ENCODE data around the gene BMPR1B. TPM values are rescaled to one million over a fixed set of nuclear protein-coding genes. Genes with fewer than 3 reads are reported as not detected.

The BMPR1B gene
- total RNA-seq, 1 experiment from 2014 or later, result 0.35 TPM

- H3K9me3 Mint-ChIP-seq, result no peaks in the 10 kb centered on the region
- no peak overlapping the region for H3K14ac ChIP-seq (ENCODE audit: insufficient read depth, low read length)
- no peak overlapping the region for H2BK120ac ChIP-seq (ENCODE audit: low read depth, low read length, poor library complexity, severe bottlenecking)
- H3K27ac ChIP-seq (ENCODE audit: insufficient read length, low read depth, low read length), result no peak overlapping the region
- H2BK20ac ChIP-seq (ENCODE audit: low read depth, low read length, poor library complexity, severe bottlenecking), result no peak overlapping the region
- no peak overlapping the region for H3K23ac ChIP-seq (ENCODE audit: insufficient read length, low read depth, low read length)
- no peak overlapping the region for H3K4ac ChIP-seq (ENCODE audit: low read depth, low read length)
- H3K4me2 ChIP-seq (ENCODE audit: insufficient read depth, insufficient read length, low read length), result no peak overlapping the region
- no peak overlapping the region for H3K27ac Mint-ChIP-seq
- no peaks in the 10 kb centered on the region for H3K36me3 Mint-ChIP-seq (ENCODE audit: insufficient read depth in 1 of 3, low read depth in 3 of 3)
- no peak overlapping the region for H2BK5ac ChIP-seq (ENCODE audit: insufficient read length, low read length)
- H4K20me1 ChIP-seq (ENCODE audit: control insufficient read depth, insufficient read depth, insufficient read length), result no peaks in the 10 kb centered on the region
- H2BK12ac ChIP-seq (ENCODE audit: insufficient read length, low read depth, low read length), result no peak overlapping the region
- H4K91ac ChIP-seq (ENCODE audit: insufficient read length, low read depth, low read length), result no peak overlapping the region
- WGBS (ENCODE audit: extremely low coverage, insufficient read length, low lambda C conversion rate), result no CpG with 5 or more reads among the region's 1 CpG
- H3K4me1 ChIP-seq (ENCODE audit: insufficient read depth, low read length), result no peaks in the 10 kb centered on the region
- H2AFZ ChIP-seq (ENCODE audit: low read length), result no peak overlapping the region
- H4K8ac ChIP-seq (replicated peaks; ENCODE audit: insufficient read length, low read depth, low read length), result no peak overlapping the region
- H3K27me3 Mint-ChIP-seq (ENCODE audit: low read depth), result no peaks in the 10 kb centered on the region
- H3K9me3 ChIP-seq (ENCODE audit: control insufficient read depth, low read depth, low read length), result no peaks in the 10 kb centered on the region
- H3T11ph ChIP-seq (ENCODE audit: low read length), result no peak overlapping the region
- no peak overlapping the region for H3K4me3 Mint-ChIP-seq
- no peak overlapping the region for H3K9ac ChIP-seq (ENCODE audit: extremely low read depth, insufficient read length, low read length)
- no peaks in the 10 kb centered on the region for H3K27me3 ChIP-seq (ENCODE audit: insufficient read depth, low read length)
- H3K79me2 ChIP-seq (ENCODE audit: insufficient read depth, low read length), result no peaks in the 10 kb centered on the region
- no peaks in the 10 kb centered on the region for H3K4me1 Mint-ChIP-seq
- H3K23me2 ChIP-seq (ENCODE audit: insufficient read length, low read depth, low read length, poor library complexity, severe bottlenecking), result no peaks in the 10 kb centered on the region
- no peaks in the 10 kb centered on the region for H3K79me1 ChIP-seq (ENCODE audit: insufficient read depth, low read depth, low read length, poor library complexity, severe bottlenecking)
- no peak overlapping the region for H2BK15ac ChIP-seq (ENCODE audit: low read depth, low read length)
- no peak overlapping the region for H4K5ac ChIP-seq (ENCODE audit: insufficient read length, low read depth, low read length)
- no peak for DNase-seq
- H3K18ac ChIP-seq (ENCODE audit: insufficient read length, low read depth, low read length), result no peak overlapping the region
- no peak overlapping the region for H3K56ac ChIP-seq (ENCODE audit: insufficient read length, low read depth, low read length)
- TF ChIP-seq, protein P1, sequence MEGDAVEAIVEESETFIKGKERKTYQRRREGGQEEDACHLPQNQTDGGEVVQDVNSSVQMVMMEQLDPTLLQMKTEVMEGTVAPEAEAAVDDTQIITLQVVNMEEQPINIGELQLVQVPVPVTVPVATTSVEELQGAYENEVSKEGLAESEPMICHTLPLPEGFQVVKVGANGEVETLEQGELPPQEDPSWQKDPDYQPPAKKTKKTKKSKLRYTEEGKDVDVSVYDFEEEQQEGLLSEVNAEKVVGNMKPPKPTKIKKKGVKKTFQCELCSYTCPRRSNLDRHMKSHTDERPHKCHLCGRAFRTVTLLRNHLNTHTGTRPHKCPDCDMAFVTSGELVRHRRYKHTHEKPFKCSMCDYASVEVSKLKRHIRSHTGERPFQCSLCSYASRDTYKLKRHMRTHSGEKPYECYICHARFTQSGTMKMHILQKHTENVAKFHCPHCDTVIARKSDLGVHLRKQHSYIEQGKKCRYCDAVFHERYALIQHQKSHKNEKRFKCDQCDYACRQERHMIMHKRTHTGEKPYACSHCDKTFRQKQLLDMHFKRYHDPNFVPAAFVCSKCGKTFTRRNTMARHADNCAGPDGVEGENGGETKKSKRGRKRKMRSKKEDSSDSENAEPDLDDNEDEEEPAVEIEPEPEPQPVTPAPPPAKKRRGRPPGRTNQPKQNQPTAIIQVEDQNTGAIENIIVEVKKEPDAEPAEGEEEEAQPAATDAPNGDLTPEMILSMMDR (conservative IDR thresholded peaks at IDR 0.05), result no peak
- H2AK5ac ChIP-seq (ENCODE audit: insufficient read length, low read length), result no peak overlapping the region
Observed at GRCh38 chr4:95021099-95021498, 263.3 kb downstream of the BMPR1B start.

Data from H9 (cell line).